ENCODE data around the gene C20orf202.

C20orf202 gene

GRCh38 chr20:1225263-1225782, 22.1 kb downstream of the C20orf202 start:
- TF ChIP-seq, protein P1, sequence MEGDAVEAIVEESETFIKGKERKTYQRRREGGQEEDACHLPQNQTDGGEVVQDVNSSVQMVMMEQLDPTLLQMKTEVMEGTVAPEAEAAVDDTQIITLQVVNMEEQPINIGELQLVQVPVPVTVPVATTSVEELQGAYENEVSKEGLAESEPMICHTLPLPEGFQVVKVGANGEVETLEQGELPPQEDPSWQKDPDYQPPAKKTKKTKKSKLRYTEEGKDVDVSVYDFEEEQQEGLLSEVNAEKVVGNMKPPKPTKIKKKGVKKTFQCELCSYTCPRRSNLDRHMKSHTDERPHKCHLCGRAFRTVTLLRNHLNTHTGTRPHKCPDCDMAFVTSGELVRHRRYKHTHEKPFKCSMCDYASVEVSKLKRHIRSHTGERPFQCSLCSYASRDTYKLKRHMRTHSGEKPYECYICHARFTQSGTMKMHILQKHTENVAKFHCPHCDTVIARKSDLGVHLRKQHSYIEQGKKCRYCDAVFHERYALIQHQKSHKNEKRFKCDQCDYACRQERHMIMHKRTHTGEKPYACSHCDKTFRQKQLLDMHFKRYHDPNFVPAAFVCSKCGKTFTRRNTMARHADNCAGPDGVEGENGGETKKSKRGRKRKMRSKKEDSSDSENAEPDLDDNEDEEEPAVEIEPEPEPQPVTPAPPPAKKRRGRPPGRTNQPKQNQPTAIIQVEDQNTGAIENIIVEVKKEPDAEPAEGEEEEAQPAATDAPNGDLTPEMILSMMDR (IDR thresholded peaks at IDR 0.05), result no peak
- no peaks in the 10 kb centered on the region for H3K36me3 ChIP-seq
- peaks cover 5 to 14% of the 10 kb centered on the region in 2 experiments for H3K4me1 ChIP-seq (ENCODE audit: control insufficient read depth in 1 of 2, insufficient read depth in 1 of 2, low read depth in 1 of 2, low read length in 1 of 2)
- no peaks in the 10 kb centered on the region for H3K9me3 ChIP-seq
- no peak overlapping the region for H3K4me3 ChIP-seq (ENCODE audit: low read depth in 1 of 2, low read length in 1 of 2)
- H3K27ac ChIP-seq, result no peak overlapping the region
- H3K27me3 ChIP-seq, result peaks cover 74% of the 10 kb centered on the region

DNA sequence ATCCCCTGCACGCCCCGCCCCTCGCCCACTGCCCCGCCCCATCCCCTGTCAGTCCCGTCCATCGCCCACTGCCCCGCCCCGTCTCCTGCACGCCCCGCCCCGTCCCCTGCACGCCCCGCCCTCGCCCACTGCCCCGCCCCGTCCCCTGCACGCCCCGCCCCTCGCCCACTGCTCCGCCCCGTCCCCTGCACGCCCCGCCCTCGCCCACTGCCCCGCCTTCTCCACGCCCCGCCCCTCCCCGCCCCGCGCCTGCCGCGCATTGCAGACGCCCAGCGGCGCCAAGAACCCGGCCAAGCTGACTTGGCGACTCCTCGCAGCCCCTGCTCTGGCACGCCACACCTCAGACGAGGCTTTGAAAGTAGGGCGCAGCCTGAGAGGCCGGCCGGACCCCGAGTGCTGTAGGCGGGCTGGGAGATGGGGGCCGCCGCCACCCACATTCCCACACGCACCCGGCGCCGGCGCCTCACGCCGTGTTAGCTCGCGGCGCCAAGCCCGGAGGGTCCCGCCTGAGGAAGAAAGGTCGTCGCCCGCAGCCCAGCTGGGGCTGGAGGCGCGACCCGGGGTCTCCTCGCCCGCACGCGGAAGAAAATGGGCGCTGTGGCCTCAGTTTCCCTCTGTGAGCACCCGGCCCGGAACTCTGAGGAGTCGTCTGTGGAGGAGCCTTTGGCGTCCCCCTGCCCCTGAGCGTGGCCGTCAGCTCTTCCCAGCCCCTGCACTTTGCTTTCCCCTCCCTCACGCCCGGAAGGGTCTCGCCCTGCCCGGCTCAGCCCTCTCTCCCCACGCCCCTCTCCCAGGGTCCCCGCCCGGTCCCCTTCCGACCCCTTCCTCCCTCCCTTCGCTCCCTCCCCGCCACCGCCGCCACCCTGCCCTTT, 22.8 kb downstream of the C20orf202 start, which contains the start of gene RAD21L1:
Gene RAD21L1, plus strand, starts transcription at position 262 of the 872 bp plus-strand sequence. CDS start 2,410 bp downstream, outside the sequence.
- Histone ChIP-seq H3K27me3 (peaks cover 81% of the 10 kb centered on the region), H3K4me1 (ENCODE audit: control insufficient read depth in 1 of 2, insufficient read depth in 1 of 2, low read depth in 1 of 2, low read length in 1 of 2) (peaks cover 5 to 14% of the 10 kb centered on the region in 2 experiments)
- TF ChIP-seq, protein P1 (IDR thresholded peaks at IDR 0.05), result no peak

DNA sequence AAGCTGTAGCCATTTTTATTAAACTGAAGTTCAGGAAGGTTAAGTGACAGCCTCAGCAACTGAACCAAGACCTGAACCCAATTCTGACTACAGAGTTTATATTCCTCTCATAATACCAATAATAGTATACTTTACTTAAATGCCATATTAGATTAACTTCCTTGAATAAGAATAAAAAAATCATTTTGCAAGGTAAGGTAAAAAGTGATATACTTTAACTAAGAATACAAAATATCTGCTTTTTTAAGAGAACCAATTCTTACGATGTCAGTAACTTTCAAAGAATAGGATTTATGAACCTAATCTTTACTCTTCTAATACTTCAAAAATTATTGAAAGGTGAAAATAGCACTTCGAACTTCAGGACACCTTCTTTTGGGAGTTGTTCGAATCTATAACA, 26.3 kb downstream of the C20orf202 start:
- peaks cover 100% of the 10 kb centered on the region for H3K27me3 ChIP-seq
- H3K36me3 ChIP-seq, result no peaks in the 10 kb centered on the region
- H3K4me1 ChIP-seq (ENCODE audit: control insufficient read depth in 1 of 2, insufficient read depth in 1 of 2, low read depth in 1 of 2, low read length in 1 of 2), result peaks cover 5 to 14% of the 10 kb centered on the region in 2 experiments
- H3K4me3 ChIP-seq (ENCODE audit: low read depth in 1 of 2, low read length in 1 of 2), result no peak overlapping the region
- H3K27ac ChIP-seq, result no peak overlapping the region
- TF ChIP-seq, protein P1 (IDR thresholded peaks at IDR 0.05), result no peak
- no peaks in the 10 kb centered on the region for H3K9me3 ChIP-seq

More for the DNA sequence above, 22.8 kb downstream of the C20orf202 start, which contains the start of gene RAD21L1:
- no peaks in the 10 kb centered on the region for H3K36me3 ChIP-seq
- peak within 1 kb of the TSS; percentile 50 to 62 for H3K4me3 ChIP-seq (ENCODE audit: low read depth in 1 of 2, low read length in 1 of 2)
- no peak within 1 kb of the TSS for H3K27ac ChIP-seq
- H3K9me3 ChIP-seq, result no peaks in the 10 kb centered on the region

GRCh38 chr20:1232286-1233111, 29.2 kb downstream of the C20orf202 start:
- Histone ChIP-seq H3K27ac (no peak overlapping the region), H3K27me3 (peaks cover 100% of the 10 kb centered on the region), H3K36me3 (no peaks in the 10 kb centered on the region), H3K4me1 (ENCODE audit: control insufficient read depth in 1 of 2, insufficient read depth in 1 of 2, low read depth in 1 of 2, low read length in 1 of 2) (no peaks in the 10 kb centered on the region), H3K4me3 (ENCODE audit: low read depth in 1 of 2, low read length in 1 of 2) (no peak overlapping the region), H3K9me3 (no peaks in the 10 kb centered on the region)
- TF ChIP-seq, protein P1 (IDR thresholded peaks at IDR 0.05), result no peak

DNA sequence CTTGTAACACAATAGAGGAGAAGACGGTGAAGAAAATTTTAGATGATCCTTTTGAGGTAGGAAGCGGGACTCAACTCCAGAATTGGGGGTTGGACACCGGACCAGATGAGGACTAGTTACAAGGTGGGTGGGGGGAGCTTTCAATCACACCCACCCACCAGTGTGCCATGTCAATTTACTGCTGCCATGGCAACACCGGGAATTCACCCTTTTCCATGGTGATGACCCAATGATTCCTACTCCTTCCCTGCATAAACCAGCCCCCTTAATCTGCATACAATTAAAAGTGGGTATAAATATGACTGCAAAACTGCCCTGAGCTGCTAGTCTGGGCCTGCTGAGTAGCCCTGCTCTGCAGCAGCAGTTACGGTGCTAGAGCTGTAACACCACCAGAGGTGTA, 37.3 kb downstream of the C20orf202 start:
- no peak overlapping the region for H3K4me3 ChIP-seq (ENCODE audit: low read depth in 1 of 2, low read length in 1 of 2)
- no peaks in the 10 kb centered on the region for H3K4me1 ChIP-seq (ENCODE audit: control insufficient read depth in 1 of 2, insufficient read depth in 1 of 2, low read depth in 1 of 2, low read length in 1 of 2)
- H3K27ac ChIP-seq, result no peak overlapping the region
- TF ChIP-seq, protein P1 (IDR thresholded peaks at IDR 0.05), result no peak
- H3K9me3 ChIP-seq, result no peaks in the 10 kb centered on the region
- no peaks in the 10 kb centered on the region for H3K36me3 ChIP-seq
- peaks cover 91% of the 10 kb centered on the region for H3K27me3 ChIP-seq
